Breast epithelium (tissue), 4 donors: ENCODE data around the gene VEPH1. TPM values are rescaled to one million over a fixed set of nuclear protein-coding genes. Genes with fewer than 3 reads are reported as not detected.

ENCODE experiments used
- DNase-seq, 2 donors: peaks; one replicate each; pipeline ENCODE4 v3.0.0-alpha.2; 2019; ENCODE audit warnings: low spot score in 2 of 2
- H3K27ac ChIP-seq, 2 donors: fragments of 200-600 bp; sonication (generic) in 1 of 2; one replicate each; pipeline ENCODE4 v1.5.1; 2016 to 2019; ENCODE audit warnings: mild to moderate bottlenecking in 1 of 2
- H3K27me3 ChIP-seq, 2 donors: fragments of 200-600 bp; sonication (generic) in 1 of 2; one replicate each; pipeline versions ENCODE4 v1.5.1 to v1.6.0; 2017 to 2019; ENCODE audit warnings: control low read depth in 1 of 2, mild to moderate bottlenecking in 1 of 2
- H3K36me3 ChIP-seq: fragments of 200-600 bp; one replicate; pipeline ENCODE4 v1.5.1; 2019
- H3K4me1 ChIP-seq, 2 donors: fragments of 200-600 bp; sonication (generic); one replicate each; pipeline ENCODE4 v1.5.1; 2016 to 2019; ENCODE audit warnings: control low read depth in 1 of 2
- H3K4me3 ChIP-seq, 3 donors: fragments of 200-600 bp; sonication (generic); 1 replicate in 2 of 3; 2 replicates in 1 of 3; pipeline ENCODE4 v1.5.1; 2016 to 2019; ENCODE audit warnings: mild to moderate bottlenecking in 3 of 3, moderate library complexity in 2 of 3
- H3K9me3 ChIP-seq, 2 donors: fragments of 200-600 bp; sonication (generic) in 1 of 2; one replicate each; pipeline ENCODE4 v1.5.1; 2016 to 2019; ENCODE audit warnings: control low read depth in 1 of 2
- POLR2A ChIP-seq: fragments of 450-650 bp; IDR thresholded peaks from one replicate; pipeline ENCODE4 v1.6.1; 2016; ENCODE audit warnings: antibody characterized with exemption, mild to moderate bottlenecking, moderate library complexity
- POLR2AphosphoS5 ChIP-seq, 3 donors: sonication (generic); formaldehyde crosslinking; IDR thresholded peaks; one replicate each; pipeline ENCODE4 v1.6.1; 2017; ENCODE audit warnings: antibody characterized with exemption in 3 of 3
- intact Hi-C: fragments of 100-400 bp; cut with DNase I; formaldehyde crosslinking; loops from one replicate; pipeline ENCODE4 v1.15.1; 2023; ENCODE audit warnings: low total_unique reads
- total RNA-seq, 3 donors: library from RNA; depleted of rRNA; stranded (reverse); fragments of >200 nt; gene quantifications; one replicate each; pipeline ENCODE4 v1.1.0, GENCODE V29; 2016
- TF ChIP-seq, protein P1 (sequence below), 3 donors: fragments of 450-650 bp; IDR thresholded peaks; one replicate each; pipeline ENCODE4 v1.5.1; 2016 to 2017; ENCODE audit warnings: antibody characterized with exemption in 3 of 3, mild to moderate bottlenecking in 3 of 3, moderate library complexity in 3 of 3

Gene VEPH1
- total RNA-seq, 3 donors from 2014 or later: under 0.01 to 20.9 (median 8.8) TPM

DNA sequence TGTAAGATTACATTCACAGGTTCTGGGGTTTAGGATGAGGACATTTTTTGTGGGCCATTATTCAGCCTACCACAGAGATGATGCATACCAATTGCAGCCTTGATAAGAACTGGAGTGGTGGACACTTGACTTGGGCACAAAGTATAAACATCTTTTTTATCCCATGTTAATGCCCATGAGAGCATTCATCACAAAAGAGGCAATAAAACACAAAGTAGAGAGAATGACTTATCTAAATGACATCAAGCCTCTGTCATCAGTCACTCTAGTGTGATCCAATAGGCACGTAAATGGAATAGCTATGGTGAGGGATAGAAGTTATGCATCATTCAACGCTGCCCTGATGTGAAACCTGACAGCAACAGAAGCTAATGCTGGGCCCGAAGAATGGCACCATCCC, 25.8 kb downstream of the VEPH1 start:
- TF ChIP-seq, protein P1, sequence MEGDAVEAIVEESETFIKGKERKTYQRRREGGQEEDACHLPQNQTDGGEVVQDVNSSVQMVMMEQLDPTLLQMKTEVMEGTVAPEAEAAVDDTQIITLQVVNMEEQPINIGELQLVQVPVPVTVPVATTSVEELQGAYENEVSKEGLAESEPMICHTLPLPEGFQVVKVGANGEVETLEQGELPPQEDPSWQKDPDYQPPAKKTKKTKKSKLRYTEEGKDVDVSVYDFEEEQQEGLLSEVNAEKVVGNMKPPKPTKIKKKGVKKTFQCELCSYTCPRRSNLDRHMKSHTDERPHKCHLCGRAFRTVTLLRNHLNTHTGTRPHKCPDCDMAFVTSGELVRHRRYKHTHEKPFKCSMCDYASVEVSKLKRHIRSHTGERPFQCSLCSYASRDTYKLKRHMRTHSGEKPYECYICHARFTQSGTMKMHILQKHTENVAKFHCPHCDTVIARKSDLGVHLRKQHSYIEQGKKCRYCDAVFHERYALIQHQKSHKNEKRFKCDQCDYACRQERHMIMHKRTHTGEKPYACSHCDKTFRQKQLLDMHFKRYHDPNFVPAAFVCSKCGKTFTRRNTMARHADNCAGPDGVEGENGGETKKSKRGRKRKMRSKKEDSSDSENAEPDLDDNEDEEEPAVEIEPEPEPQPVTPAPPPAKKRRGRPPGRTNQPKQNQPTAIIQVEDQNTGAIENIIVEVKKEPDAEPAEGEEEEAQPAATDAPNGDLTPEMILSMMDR (IDR thresholded peaks at IDR 0.05): no peak
- TF ChIP-seq POLR2A: no peak
- no peak for TF ChIP-seq POLR2AphosphoS5 (IDR thresholded peaks at IDR 0.05)
- Histone ChIP-seq H3K36me3 (no peaks in the 10 kb centered on the region), H3K9me3 (no peaks in the 10 kb centered on the region), H3K4me1 (no peaks in the 10 kb centered on the region), H3K27ac (no peak overlapping the region), H3K4me3 (no peak overlapping the region), H3K27me3 (no peaks in the 10 kb centered on the region)
- intact Hi-C loops: no loop called here
- no peak for DNase-seq

DNA sequence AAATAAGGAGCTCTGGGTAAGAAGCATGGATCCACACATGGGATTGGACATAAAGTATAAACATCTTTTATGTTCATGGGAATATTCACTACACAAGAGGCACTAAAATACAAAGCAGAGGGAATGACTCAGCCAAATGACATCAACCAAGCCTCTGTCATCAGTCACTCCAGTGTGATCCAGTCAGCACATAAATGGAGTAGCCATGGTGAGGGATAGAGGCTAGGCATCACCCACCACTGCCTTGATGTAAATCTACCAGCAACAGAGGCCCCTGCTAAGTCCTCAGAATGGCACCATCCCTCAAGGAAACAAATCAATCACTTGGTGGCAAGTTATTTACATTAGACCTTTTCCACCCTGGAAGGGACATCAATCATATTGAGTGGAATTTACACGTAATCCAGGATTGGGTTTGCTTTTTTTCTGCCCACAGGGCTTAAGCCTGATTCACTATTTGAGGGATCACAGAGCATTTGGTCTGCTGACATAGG, 27.2 kb downstream of the VEPH1 start:
- no peak overlapping the region for H3K4me3 ChIP-seq
- intact Hi-C loops: no loop called here
- no peaks in the 10 kb centered on the region for H3K36me3 ChIP-seq
- H3K27me3 ChIP-seq: no peaks in the 10 kb centered on the region
- H3K9me3 ChIP-seq: no peaks in the 10 kb centered on the region
- no peak overlapping the region for H3K27ac ChIP-seq
- H3K4me1 ChIP-seq: no peaks in the 10 kb centered on the region
- TF ChIP-seq POLR2A (no peak), POLR2AphosphoS5 (IDR thresholded peaks at IDR 0.05) (no peak)
- TF ChIP-seq, protein P1 (IDR thresholded peaks at IDR 0.05): no peak
- no peak for DNase-seq

DNA sequence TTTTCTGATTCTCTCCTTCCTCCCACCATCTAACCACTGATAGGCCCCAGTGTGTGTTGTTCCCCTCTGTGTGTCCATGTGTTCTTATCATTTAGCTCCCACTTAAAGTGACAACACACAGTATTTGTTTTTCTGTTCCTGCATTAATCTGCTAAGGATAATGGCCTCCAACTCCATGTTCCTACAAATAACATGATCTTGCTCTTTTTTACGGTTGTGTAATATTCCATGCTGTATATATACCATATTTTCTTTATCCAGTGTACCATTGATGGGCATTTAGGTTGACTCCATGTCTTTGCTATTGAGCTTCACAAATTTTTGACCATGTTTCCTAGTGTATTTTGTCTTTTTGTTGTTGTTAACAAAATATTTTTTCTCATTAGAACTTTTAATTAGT, 30.6 kb downstream of the VEPH1 start:
- intact Hi-C loops: no loop called here
- H3K4me3 ChIP-seq: no peak overlapping the region
- DNase-seq: no peak

DNA sequence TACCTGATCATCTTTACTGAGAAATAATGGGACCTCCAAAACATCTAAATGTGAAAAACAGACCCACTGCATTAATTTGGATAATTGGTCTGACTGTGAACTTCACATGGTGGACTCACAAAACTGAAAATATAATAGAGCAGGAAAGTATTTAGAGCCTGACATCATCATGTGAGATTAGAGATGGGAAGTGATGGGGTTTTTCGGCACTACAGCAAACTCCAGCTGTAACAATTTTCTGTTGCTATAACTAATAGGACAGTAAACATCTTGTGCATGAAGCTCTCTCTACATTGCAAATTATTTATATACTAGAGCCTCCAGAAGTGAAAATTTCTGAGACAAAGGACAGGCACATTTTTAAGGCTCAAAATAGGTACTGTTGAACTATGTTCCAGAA, 32.2 kb downstream of the VEPH1 start:
- Histone ChIP-seq H3K27me3 (no peaks in the 10 kb centered on the region), H3K4me3 (no peak overlapping the region), H3K36me3 (no peaks in the 10 kb centered on the region), H3K27ac (no peak overlapping the region), H3K9me3 (no peaks in the 10 kb centered on the region), H3K4me1 (no peaks in the 10 kb centered on the region)
- TF ChIP-seq, protein P1 (IDR thresholded peaks at IDR 0.05): no peak
- no peak for TF ChIP-seq POLR2AphosphoS5 (IDR thresholded peaks at IDR 0.05)
- TF ChIP-seq POLR2A: no peak
- intact Hi-C loops: no loop called here
- no peak for DNase-seq

More for the DNA sequence above, 30.6 kb downstream of the VEPH1 start:
- H3K4me1 ChIP-seq: no peaks in the 10 kb centered on the region
- no peak for TF ChIP-seq POLR2AphosphoS5 (IDR thresholded peaks at IDR 0.05)
- TF ChIP-seq, protein P1 (IDR thresholded peaks at IDR 0.05): no peak
- no peak for TF ChIP-seq POLR2A
- H3K36me3 ChIP-seq: no peaks in the 10 kb centered on the region
- no peaks in the 10 kb centered on the region for H3K27me3 ChIP-seq
- no peak overlapping the region for H3K27ac ChIP-seq
- no peaks in the 10 kb centered on the region for H3K9me3 ChIP-seq

DNA sequence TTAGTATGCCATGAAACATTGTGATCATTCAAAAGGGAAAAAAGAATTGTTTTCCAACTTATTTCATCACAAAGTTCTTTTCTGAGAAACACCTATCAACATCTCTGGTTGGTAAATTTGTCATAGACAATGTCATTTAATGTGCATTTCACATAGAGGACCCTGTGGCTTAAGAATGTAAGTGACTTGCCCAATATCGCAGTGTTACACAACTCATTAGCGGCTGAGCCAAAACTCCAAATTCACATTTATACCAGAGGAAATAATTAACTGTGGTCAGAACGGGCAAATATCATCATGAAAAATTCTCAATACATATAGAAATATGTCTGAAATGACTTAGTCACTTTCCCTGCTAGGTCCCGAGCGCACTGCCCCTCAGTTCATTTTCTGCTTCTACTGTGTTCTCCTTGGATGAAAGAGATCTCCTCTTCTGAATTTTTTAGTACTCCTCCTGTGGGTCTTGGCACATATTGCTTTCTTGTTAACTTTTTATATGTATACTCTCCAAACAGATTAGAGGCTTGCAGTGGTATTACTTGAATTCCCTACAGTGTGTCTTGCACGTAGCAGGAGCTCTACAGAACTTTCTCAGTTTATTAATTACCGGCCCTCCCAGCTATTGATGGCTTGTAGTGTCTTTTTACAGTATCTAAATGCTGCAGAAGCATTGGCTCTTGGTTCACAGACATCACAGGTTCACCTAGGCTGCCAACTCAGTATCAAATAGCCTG, 33.5 kb downstream of the VEPH1 start:
- TF ChIP-seq, protein P1 (IDR thresholded peaks at IDR 0.05): no peak
- TF ChIP-seq POLR2A: no peak
- TF ChIP-seq POLR2AphosphoS5 (IDR thresholded peaks at IDR 0.05): no peak
- DNase-seq: no peak
- Histone ChIP-seq H3K4me1 (no peaks in the 10 kb centered on the region), H3K27ac (no peak overlapping the region), H3K27me3 (no peaks in the 10 kb centered on the region), H3K4me3 (no peak overlapping the region), H3K36me3 (no peaks in the 10 kb centered on the region), H3K9me3 (no peaks in the 10 kb centered on the region)
- intact Hi-C loops: no loop called here
